Endothelial cell (in vitro differentiated cells): ENCODE measurements around the gene EDIL3. TPM values are rescaled to one million over a fixed set of nuclear protein-coding genes. Genes with fewer than 3 reads are reported as not detected.
"Not testable (repeated sequence)": the region's sequence is repeated elsewhere in the genome, so short reads cannot be mapped to it uniquely, and the experiment has no call there.

Source experiments
- DNase-seq: peaks from one replicate; pipeline ENCODE4 v3.0.0; 2021; ENCODE audit warnings: low spot score
- H3K27ac Mint-ChIP-seq: one replicate; pipeline ENCODE4 v1.8.0; 2021; ENCODE audit warnings: mixed read lengths, inconsistent platforms; ENCODE audit not compliant: unreplicated experiment
- H3K27me3 Mint-ChIP-seq: one replicate; pipeline ENCODE4 v1.8.0; 2021; ENCODE audit warnings: mild to moderate bottlenecking, moderate library complexity, mixed read lengths, inconsistent platforms; ENCODE audit not compliant: unreplicated experiment
- H3K36me3 Mint-ChIP-seq: one replicate; pipeline ENCODE4 v1.8.0; 2021; ENCODE audit warnings: mild to moderate bottlenecking, low read depth, mixed read lengths, inconsistent platforms; ENCODE audit not compliant: unreplicated experiment
- H3K4me1 Mint-ChIP-seq: one replicate; pipeline ENCODE4 v1.8.0; 2021; ENCODE audit warnings: mild to moderate bottlenecking, mixed read lengths, inconsistent platforms; ENCODE audit not compliant: unreplicated experiment
- H3K4me3 Mint-ChIP-seq: one replicate; pipeline ENCODE4 v1.8.0; 2021; ENCODE audit warnings: mild to moderate bottlenecking, mixed read lengths, inconsistent platforms; ENCODE audit not compliant: unreplicated experiment
- H3K9me3 Mint-ChIP-seq: one replicate; pipeline ENCODE4 v1.8.0; 2021; ENCODE audit warnings: mixed read lengths, inconsistent platforms; ENCODE audit not compliant: unreplicated experiment
- CTCF ChIP-seq: fragments of 200-600 bp; sonication (generic); IDR thresholded peaks from one replicate; pipeline ENCODE4 v1.5.0; 2021; ENCODE audit warnings: antibody characterized with exemption; ENCODE audit not compliant: unreplicated experiment
- total RNA-seq: library from RNA; stranded (reverse); fragmentation: NEBNext Ultra II Directional; extraction: Animal tissue kit (Norgen Biotek cat#: 25700); gene quantifications from one replicate; pipeline ENCODE4 v1.2.1, GENCODE V29; 2021; ENCODE audit not compliant: unreplicated experiment

Gene EDIL3
- total RNA-seq, 1 donor from 2014 or later: 74.6 TPM

GRCh38 chr5:84028093-84028492, 356.6 kb downstream of the EDIL3 start:
- DNase-seq: no peak
- Mint-ChIP-seq H3K36me3 (peaks cover 9% of the 10 kb centered on the region), H3K9me3 (peaks cover 4% of the 10 kb centered on the region), H3K27me3 (no peaks in the 10 kb centered on the region), H3K27ac (no peak overlapping the region), H3K4me3 (no peak overlapping the region), H3K4me1 (no peaks in the 10 kb centered on the region)
- TF ChIP-seq CTCF: no peak

GRCh38 chr5:84018521-84018920, 366.2 kb downstream of the EDIL3 start:
- not testable (repeated sequence) for H3K27me3 Mint-ChIP-seq, H3K4me1 Mint-ChIP-seq, H3K4me3 Mint-ChIP-seq, H3K9me3 Mint-ChIP-seq, H3K27ac Mint-ChIP-seq, DNase-seq, H3K36me3 Mint-ChIP-seq

GRCh38 chr5:84017523-84018172, 367.0 kb downstream of the EDIL3 start:
- Mint-ChIP-seq H3K36me3 (no peaks in the 10 kb centered on the region), H3K4me1 (no peaks in the 10 kb centered on the region), H3K27ac (no peak overlapping the region), H3K4me3 (no peak overlapping the region), H3K9me3 (no peaks in the 10 kb centered on the region), H3K27me3 (peaks cover 2% of the 10 kb centered on the region)
- DNase-seq: no peak
- TF ChIP-seq CTCF: no peak

GRCh38 chr5:84016085-84016484, 368.6 kb downstream of the EDIL3 start:
- H3K4me3 Mint-ChIP-seq: no peak overlapping the region
- H3K9me3 Mint-ChIP-seq: no peaks in the 10 kb centered on the region
- H3K27me3 Mint-ChIP-seq: peaks cover 2% of the 10 kb centered on the region
- TF ChIP-seq CTCF: no peak
- no peak for DNase-seq
- H3K4me1 Mint-ChIP-seq: no peaks in the 10 kb centered on the region
- H3K27ac Mint-ChIP-seq: no peak overlapping the region
- H3K36me3 Mint-ChIP-seq: no peaks in the 10 kb centered on the region

GRCh38 chr5:84014966-84015365, 369.7 kb downstream of the EDIL3 start:
- H3K27ac Mint-ChIP-seq: no peak overlapping the region

More at GRCh38 chr5:84014966-84015365, 369.7 kb downstream of the EDIL3 start:
- H3K4me3 Mint-ChIP-seq: no peak overlapping the region
- no peak for TF ChIP-seq CTCF
- DNase-seq: no peak
- H3K9me3 Mint-ChIP-seq: no peaks in the 10 kb centered on the region
- peaks cover 2% of the 10 kb centered on the region for H3K27me3 Mint-ChIP-seq
- H3K4me1 Mint-ChIP-seq: no peaks in the 10 kb centered on the region
- no peaks in the 10 kb centered on the region for H3K36me3 Mint-ChIP-seq
